NCI-H345 treated with DMSO at 0.1 percent for 48 hours (cell line): ENCODE results near the gene HDAC5.

ENCODE experiments used
- DNase-seq: peaks from one replicate; lab custom pipeline; 2025; ENCODE audit not compliant: unreplicated experiment; lab: John Stamatoyannopoulos, UW

The HDAC5 gene

DNA sequence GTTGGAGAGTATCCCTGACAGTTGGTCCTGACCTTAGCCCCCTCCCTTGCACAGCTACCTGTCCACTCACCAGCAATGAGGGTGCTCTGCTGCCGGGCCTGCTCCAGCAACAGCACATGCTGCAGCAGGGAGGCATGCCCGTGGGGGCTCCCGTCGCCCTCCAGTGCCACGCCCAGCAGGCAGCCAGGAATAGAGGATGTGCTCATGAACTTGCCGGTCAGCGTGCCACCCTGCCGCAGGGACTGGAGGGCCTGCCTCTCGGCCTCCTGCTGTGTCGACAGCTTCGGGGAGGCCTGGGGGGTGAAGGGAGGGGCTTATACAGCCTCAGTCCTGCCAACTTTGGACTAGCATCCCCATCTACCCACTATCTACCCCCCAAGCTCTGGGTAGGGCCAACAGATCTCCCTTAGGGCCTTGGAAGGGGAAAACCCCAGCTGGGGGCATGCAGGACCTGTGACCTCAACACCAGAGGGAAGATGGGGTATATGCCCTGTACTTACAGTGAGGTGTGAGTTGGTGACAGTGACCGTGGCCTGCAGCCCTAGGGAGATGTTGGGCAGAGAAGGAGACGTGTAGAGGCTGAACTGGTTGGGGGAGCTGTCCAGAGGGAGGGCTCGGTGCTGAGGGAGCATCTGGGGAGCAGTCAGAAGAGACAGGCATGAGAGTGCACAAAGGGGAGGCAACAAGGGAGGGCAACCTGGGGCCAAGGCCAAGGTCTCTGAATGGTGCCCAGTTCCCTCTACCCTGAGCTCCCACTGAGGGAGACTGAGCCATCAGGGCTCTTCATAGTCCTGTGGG, 32.0 kb downstream of the HDAC5 start:
- DNase-seq, result no peak

DNA sequence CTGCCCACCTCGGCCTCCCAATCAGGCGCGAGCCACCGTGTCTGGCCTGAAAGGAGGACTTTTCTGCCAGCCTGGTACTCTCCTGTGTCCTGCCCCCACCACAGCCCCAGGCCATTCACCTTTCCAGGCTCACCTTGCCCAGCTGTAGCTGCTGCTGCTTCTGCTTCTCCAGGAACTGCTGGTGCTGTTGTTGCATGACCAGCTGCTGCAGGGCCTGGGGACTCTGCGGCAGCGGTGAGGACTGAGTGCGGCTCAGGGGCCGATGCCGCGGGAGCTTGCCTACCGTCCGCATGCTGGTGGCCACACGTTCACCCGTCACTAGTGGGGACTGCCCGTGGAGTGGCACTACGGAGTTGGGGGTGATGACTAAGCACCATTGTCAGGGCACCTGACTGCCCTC, 35.2 kb downstream of the HDAC5 start:
- no peak for DNase-seq

DNA sequence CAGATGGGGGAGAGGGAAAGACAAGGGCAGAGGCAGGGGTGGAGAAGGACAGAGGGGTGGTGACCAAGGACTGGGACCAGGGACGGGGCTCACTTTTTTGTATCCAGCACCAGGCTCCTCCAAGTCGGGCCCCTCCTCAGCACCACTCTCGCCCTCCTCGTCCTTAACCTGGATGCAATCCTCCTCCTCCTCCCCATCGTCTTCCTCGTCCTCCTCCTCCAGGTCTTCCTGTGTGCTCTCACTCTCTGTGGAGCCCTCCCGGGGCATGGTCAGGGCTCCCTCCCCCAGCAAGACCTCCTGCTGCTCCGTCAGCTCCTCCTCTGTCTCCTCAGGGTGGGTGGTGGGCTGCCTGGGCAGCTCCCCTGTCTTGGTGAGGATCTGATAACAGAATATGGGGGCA, 36.1 kb downstream of the HDAC5 start:
- no peak for DNase-seq

DNA sequence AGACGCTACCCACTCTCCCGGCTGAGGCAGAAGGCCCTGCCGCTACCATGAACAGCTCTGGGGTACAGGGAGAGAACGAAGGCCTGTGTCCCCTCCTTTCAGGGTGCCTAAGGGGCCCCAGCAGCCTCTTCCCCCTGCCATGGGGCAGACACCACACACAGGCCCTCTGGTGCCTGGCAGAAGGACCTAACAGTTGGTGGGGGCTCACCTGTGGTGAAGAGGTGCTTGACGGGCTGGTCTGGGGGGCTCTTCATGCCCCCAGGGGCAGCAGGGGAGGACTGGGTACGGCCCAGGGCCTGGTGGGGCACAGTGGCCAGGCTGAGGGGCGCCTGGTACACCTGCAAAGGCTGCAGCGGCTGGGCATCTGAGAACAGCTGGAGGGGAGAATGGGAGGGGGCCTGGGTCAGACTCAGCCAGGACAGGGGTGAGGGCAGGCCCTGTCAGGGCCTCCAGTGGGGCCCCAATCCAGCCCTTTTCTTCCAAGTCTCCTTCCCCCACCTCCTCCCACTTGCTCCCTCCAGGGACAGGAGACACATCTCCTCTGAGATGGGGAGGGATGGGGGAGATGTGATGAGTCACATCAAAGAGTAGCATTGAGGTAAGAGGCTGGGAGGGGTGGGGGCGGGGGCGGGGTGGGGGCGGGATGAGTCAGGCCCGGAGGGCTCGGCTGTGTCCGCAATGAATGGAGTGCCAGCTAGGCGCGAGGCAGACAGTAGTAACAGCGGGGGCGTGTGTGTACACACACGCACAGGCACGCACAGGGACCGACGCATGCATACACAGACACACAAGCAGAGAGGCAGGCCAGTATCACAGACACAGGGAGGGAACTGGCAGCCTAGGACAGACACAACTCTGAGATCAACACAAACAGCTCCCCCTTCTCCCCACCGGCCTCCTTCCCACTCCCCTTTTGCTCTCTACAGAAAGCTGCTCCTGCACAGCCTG, 36.8 kb downstream of the HDAC5 start:
- peak; percentile 45 for DNase-seq

DNA sequence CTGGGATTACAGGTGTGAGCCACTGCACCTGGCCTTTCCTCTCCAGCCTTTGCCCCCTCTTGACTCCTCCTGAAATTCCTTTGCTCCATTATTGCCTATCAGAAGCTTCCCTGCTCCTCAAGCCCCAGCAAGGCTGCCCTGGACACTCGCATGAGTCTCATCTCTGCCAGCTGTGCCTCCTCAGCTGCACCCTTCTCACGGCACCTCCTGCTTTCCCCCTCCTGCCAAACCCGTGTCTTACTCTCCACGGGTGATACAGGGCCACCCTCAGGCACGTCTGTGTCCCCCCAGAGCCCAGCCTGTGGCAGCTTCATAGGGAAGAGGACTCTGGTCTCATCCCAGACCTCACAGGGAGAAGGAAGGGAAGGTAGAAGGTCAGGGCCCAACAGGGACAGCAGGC, 37.5 kb downstream of the HDAC5 start:
- no peak for DNase-seq

DNA sequence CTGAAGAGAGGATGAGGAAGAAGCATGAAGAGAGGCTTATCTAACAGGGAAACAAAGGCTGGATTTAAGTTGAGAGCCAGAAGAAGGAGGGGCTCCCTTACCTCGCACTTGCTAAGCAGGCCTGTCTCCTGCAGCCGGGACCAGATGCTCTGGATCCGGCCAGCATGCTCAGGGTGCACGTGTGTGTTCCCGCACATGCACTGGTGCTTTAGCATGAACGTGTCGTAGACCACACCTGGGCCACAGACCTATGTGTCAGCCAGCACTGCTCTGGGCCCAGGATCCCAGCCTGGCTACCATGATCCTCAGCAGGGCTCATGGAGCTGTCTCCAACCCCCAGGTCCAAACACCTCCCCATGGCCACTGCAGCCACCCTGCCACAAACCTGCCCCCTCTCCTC, 38.5 kb downstream of the HDAC5 start:
- no peak for DNase-seq

- no peak for DNase-seq
Observed at GRCh38 chr17:44084131-44084538, 39.3 kb downstream of the HDAC5 start.

GRCh38 chr17:44083250-44083849, 40.1 kb downstream of the HDAC5 start:
- no peak for DNase-seq

DNA sequence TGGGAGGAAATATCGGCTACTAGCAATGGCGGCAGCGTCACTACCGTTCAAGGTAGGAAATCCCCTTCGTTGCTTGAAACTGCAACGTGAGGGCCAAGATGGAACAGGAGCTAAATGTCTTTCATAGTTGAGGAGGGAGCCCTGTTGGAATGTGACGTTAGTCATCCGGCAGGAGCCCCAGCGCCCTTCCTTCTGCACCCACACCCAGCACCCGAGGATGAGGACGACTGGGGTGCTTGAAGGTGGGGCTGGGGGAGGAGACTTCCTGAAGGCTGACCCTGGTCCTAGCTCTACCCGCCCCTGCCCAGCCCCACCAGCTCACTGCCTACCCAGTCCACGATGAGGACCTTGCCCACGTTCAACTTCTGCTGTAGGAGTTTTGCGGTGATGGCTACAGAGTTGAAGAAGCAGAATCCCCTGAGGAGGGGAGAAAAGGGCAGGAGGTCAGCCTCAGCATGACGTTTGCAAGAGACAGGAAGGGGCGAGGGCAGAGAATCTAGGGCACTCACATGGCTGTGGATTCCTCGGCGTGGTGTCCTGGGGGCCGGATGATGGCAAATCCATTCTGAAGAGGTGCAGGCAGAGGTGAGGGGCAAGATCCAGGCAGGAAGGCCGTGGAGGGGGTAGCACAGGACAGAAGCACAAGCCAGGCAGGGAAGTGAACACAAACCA, 41.0 kb downstream of the HDAC5 start:
- DNase-seq, result no peak

DNA sequence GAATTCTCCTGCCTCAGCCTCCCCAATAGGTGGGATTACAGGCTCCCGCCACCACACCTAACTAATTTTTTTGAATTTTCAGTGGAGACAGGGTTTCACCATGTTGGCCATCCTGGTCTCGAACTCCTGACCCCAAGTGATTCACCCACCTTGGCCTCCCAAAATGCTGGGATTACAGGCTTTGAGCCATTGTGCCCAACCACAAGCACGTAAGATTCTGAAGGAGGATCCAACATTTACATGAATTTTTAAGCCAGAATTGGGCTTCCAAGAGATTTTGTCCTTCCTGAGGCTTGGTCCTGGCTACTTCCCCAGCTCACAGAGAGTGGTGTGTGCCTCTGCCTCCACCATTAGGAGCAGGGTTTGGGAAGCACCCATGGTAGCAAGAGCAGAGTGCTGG, 41.8 kb downstream of the HDAC5 start:
- no peak for DNase-seq

DNA sequence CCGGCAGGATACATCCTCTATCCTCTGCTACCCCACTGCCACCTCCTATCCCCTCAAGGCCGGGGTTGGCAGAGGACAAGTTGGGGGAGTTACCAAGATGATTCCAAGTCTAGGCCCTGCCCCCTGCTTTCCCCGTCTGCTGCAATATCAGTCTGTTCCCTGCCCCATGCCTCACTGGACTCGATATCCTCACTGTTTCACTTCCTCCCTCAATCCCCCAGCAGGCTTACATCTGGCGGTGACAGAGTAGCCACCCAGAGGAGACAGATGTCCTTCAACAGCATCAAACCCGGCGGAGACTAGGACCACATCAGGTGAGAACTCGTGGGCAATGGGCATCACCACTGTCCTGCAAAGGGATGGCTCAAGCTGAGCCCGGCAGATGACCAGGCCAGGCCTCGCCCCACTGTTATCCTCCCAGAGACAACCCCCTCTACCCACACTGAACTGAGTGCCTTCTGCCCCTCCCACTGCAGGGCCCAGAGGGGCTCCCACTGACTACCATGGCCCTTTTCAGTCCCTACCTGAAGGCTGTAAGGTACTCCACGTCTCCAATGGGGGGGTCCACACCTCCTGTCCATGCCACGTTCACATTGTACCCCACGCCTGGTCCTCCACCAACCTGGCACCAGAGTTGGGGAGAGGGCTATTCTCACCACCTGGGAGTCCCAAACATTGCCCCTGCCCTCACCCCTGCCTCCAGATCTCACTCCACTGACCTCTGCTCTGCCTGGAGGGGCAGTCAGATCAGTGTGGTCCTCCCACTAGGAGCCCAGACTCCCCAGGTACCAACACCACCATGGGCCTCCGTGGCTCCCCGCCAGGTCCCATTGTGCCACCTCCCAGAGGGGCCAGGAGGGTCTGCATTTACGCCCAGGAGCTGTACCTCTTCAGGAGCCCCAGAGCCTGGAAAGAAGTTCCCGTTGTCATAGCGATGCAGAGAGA, 43.3 kb downstream of the HDAC5 start:
- no peak for DNase-seq

DNA sequence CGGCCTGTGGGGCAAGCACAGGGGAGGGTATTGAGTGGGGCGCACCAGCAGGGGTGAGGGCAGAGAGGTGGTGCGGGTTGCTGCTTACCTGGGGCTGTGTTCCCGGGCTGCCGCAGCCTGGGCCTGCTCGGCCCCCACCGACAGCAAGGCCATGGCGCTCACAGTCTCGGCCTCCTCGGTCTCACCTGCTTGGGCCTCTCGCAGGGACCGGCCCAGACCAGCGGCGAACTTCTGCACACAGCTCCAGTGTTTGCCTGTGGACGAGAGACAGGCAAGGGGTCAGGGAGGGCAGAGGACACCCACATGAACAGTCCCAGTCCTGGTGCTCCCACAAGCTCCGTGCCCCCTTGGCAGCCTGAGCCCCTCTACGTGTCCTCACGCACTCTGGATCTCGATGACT, 45.0 kb downstream of the HDAC5 start:
- DNase-seq, result no peak

- no peak for DNase-seq
Observed at GRCh38 chr17:44077595-44077909, 45.9 kb downstream of the HDAC5 start.

GRCh38 chr17:44076716-44077594, 46.5 kb downstream of the HDAC5 start:
- no peak for DNase-seq

- DNase-seq, result no peak
Observed at GRCh38 chr17:44075598-44076293, 47.7 kb downstream of the HDAC5 start.

GRCh38 chr17:44074911-44075285, 48.5 kb downstream of the HDAC5 start:
- no peak for DNase-seq

- no peak for DNase-seq
Observed at GRCh38 chr17:44074231-44074910, 49.1 kb downstream of the HDAC5 start.

- no peak for DNase-seq
Observed at GRCh38 chr17:44071772-44072171, 51.7 kb downstream of the HDAC5 start.
